Trophoblast cell (in vitro differentiated cells and primary cell): Measurements from ENCODE around the gene FGFBP3.

Experiments used
- DNase-seq, 2 donors: peaks; one replicate each; pipeline ENCODE4 v3.0.0-alpha.2; 2016
- H2AFZ ChIP-seq: 2 replicates; pipeline ENCODE4 v1.6.1; 2013; ENCODE audit warnings: low read length, moderate library complexity, mild to moderate bottlenecking; ENCODE audit not compliant: insufficient read depth, poor library complexity
- H2AK5ac ChIP-seq: 2 replicates; pipeline ENCODE4 v1.6.1; 2013; ENCODE audit warnings: mild to moderate bottlenecking, low read length
- H2BK120ac ChIP-seq: 2 replicates; pipeline ENCODE4 v1.6.1; 2013; ENCODE audit warnings: low read length, mild to moderate bottlenecking, moderate library complexity; ENCODE audit not compliant: insufficient read depth, poor library complexity
- H2BK12ac ChIP-seq: 2 replicates; pipeline ENCODE4 v1.6.1; 2013; ENCODE audit warnings: mild to moderate bottlenecking, low read length, moderate library complexity
- H2BK5ac ChIP-seq: 2 replicates; pipeline ENCODE4 v1.6.1; 2013; ENCODE audit warnings: low read length, low read depth, moderate library complexity, mild to moderate bottlenecking; ENCODE audit not compliant: poor library complexity
- H3K14ac ChIP-seq: 2 replicates; pipeline ENCODE4 v1.6.1; 2013; ENCODE audit warnings: mild to moderate bottlenecking, low read length
- H3K18ac ChIP-seq: 2 replicates; pipeline ENCODE4 v1.6.1; 2013; ENCODE audit warnings: mild to moderate bottlenecking, low read length
- H3K23ac ChIP-seq: 2 replicates; pipeline ENCODE4 v1.6.1; 2013; ENCODE audit warnings: low read length
- H3K27ac ChIP-seq: 2 replicates; pipeline ENCODE4 v1.5.1; 2013; ENCODE audit warnings: low read depth, mild to moderate bottlenecking, inconsistent platforms, low read length, moderate library complexity
- H3K27me3 ChIP-seq: 2 replicates; pipeline ENCODE4 v1.6.1; 2013; ENCODE audit warnings: inconsistent platforms, mild to moderate bottlenecking, low read length, moderate library complexity; ENCODE audit not compliant: insufficient read depth
- H3K36me3 ChIP-seq, 2 experiments: 1 replicate in 1 of 2; 2 replicates in 1 of 2; pipeline ENCODE4 v1.6.1; 2013; ENCODE audit warnings: low read length in 2 of 2, mild to moderate bottlenecking in 2 of 2, moderate library complexity in 1 of 2; ENCODE audit not compliant: insufficient read depth in 2 of 2, control insufficient read depth in 1 of 2
- H3K4ac ChIP-seq: 2 replicates; pipeline ENCODE4 v1.6.1; 2013; ENCODE audit warnings: low read depth, mild to moderate bottlenecking, low read length, moderate library complexity
- H3K4me1 ChIP-seq, 2 experiments: 1 replicate in 1 of 2; 2 replicates in 1 of 2; pipeline ENCODE4 v1.6.1; 2013; ENCODE audit warnings: low read length in 2 of 2, mild to moderate bottlenecking in 2 of 2, moderate library complexity in 1 of 2; ENCODE audit not compliant: insufficient read depth in 2 of 2, control insufficient read depth in 1 of 2
- H3K4me2 ChIP-seq: 2 replicates; pipeline ENCODE4 v1.6.1; 2013; ENCODE audit warnings: inconsistent platforms, mild to moderate bottlenecking, low read length, moderate library complexity
- H3K4me3 ChIP-seq: 2 replicates; pipeline ENCODE4 v1.5.1; 2013; ENCODE audit warnings: mild to moderate bottlenecking, low read depth, low read length, inconsistent platforms
- H3K79me1 ChIP-seq: one replicate; pipeline ENCODE4 v1.6.1; 2013; ENCODE audit warnings: low read length
- H3K79me2 ChIP-seq: 2 replicates; pipeline ENCODE4 v1.6.1; 2013; ENCODE audit warnings: low read length, mild to moderate bottlenecking; ENCODE audit not compliant: control insufficient read depth, insufficient read depth, poor library complexity
- H3K9ac ChIP-seq: 2 replicates; pipeline ENCODE4 v1.6.1; 2013; ENCODE audit warnings: mild to moderate bottlenecking, low read length
- H3K9me3 ChIP-seq: 2 replicates; pipeline ENCODE4 v1.6.1; 2013; ENCODE audit warnings: low read depth, mild to moderate bottlenecking, control low read depth, inconsistent platforms, low read length; ENCODE audit not compliant: insufficient read depth
- H4K12ac ChIP-seq: 2 replicates; pipeline ENCODE4 v1.6.1; 2013; ENCODE audit warnings: low read depth, mild to moderate bottlenecking, low read length, moderate library complexity
- H4K8ac ChIP-seq: 2 replicates; pipeline ENCODE4 v1.6.1; 2013; ENCODE audit warnings: low read depth, mild to moderate bottlenecking, low read length, moderate library complexity
- H4K91ac ChIP-seq: one replicate; pipeline ENCODE4 v1.6.1; 2013; ENCODE audit warnings: low read depth, mild to moderate bottlenecking, low read length, moderate library complexity
- WGBS: extraction: QIAGEN DNeasy Blood & Tissue Kit; methylation state at CpG from one replicate; pipeline ENCODE4 v1.1.7; 2013; ENCODE audit warnings: missing lambda C conversion rate; ENCODE audit not compliant: insufficient read length, insufficient coverage; ENCODE audit errors: extremely low coverage; 5-methylcytosine and 5-hydroxymethylcytosine counted together

The FGFBP3 gene

DNA sequence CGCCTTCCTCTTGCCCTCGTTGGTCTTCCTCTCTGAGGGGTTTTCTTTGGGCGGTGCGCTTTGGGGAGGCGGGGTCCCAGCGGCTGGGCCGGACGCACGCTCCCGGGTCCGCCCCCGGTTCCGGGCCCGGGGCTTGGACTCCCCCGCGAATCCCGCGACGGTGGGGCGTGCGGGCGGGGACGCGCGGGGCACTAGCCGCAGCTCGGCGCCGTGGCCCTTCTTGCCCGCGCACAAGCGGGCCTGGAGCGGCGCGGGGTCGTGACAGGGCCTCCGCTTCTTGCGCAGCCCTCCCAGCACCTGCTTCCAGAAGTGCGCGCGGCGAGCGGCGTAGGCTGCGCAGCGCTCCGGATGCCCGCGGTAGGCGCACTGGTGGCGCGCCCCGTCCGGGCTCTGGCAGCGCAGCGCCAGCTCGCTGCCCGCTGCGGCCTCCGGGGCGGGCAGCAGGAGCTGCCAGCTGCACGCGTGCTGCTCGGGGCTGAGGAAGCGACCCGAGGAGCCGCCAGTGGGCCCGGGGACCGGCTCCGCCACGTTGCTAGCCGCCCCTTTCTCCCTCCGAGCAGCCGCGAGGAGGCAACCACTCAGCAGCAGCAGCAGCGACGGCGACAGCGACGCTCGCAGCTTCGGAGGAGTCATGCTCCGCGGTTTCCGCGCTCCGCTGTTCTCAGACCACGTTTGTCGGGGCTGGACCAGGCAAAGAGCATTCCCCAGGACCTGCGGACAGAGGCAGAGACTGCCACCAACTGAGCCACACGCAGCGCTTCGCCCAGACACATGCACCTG, 759 bp downstream of the FGFBP3 start:
- no peak overlapping the region for H2AK5ac ChIP-seq
- no peaks in the 10 kb centered on the region for H3K9me3 ChIP-seq
- H4K91ac ChIP-seq, result peak overlapping the region; percentile 30
- H3K4ac ChIP-seq, result peak overlapping the region; percentile 19
- peak overlapping the region; percentile 85 for H3K9ac ChIP-seq
- peaks cover 6 to 7% of the 10 kb centered on the region in 2 experiments for H3K4me1 ChIP-seq
- no CpG with 5 or more reads among the region's 93 CpGs for WGBS
- no peaks in the 10 kb centered on the region for H3K27me3 ChIP-seq
- peaks cover 5% of the 10 kb centered on the region for H3K79me2 ChIP-seq
- no peak overlapping the region for H2BK5ac ChIP-seq
- H3K23ac ChIP-seq, result no peak overlapping the region
- H3K4me3 ChIP-seq, result peak overlapping the region; percentile 90
- peak overlapping the region; percentile 49 for H3K14ac ChIP-seq
- H4K8ac ChIP-seq, result peak overlapping the region; percentile 49
- H2AFZ ChIP-seq, result peak overlapping the region; percentile 66
- H3K4me2 ChIP-seq, result peak overlapping the region; percentile 77
- no peak overlapping the region for H2BK120ac ChIP-seq
- DNase-seq, result peak; percentile 75 to 86
- H3K18ac ChIP-seq, result peak overlapping the region; percentile 47
- no peak overlapping the region for H2BK12ac ChIP-seq
- H4K12ac ChIP-seq, result peak overlapping the region; percentile 45
- H3K36me3 ChIP-seq, result peaks cover 1 to 2% of the 10 kb centered on the region in 2 experiments
- peaks cover 9% of the 10 kb centered on the region for H3K79me1 ChIP-seq
- H3K27ac ChIP-seq, result peak overlapping the region; percentile 43

DNA sequence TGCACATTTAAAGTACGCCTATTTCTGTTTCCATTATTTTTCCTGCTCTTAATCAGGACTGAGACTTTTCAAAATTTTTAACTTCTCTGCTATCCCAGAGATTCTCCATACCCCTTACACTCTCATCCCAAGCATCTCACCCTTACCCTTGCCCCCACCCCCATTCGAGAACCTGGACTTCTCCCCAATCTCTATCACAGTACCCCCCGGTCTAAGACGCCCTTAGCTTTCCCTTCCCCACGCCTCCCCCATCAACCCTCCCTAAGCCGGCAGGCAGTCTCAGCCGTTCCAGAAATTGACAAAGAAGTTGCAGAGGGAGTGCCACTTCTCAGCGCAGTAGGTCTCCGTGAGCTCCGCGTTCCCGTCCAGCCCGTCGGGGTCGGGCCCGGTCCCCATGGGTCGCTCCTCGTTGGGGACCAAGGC, 1.4 kb downstream of the FGFBP3 start:
- Histone ChIP-seq H2BK120ac (no peak overlapping the region), H4K8ac (peak overlapping the region; percentile 49), H3K27me3 (no peaks in the 10 kb centered on the region), H3K79me1 (peaks cover 9% of the 10 kb centered on the region), H2BK12ac (no peak overlapping the region), H3K4me1 (peaks cover 6 to 7% of the 10 kb centered on the region in 2 experiments), H3K18ac (no peak overlapping the region), H3K4me2 (peak overlapping the region; percentile 77), H3K79me2 (peaks cover 5% of the 10 kb centered on the region), H3K9ac (peak overlapping the region; percentile 3), H3K4ac (peak overlapping the region; percentile 19), H3K14ac (peak overlapping the region; percentile 49), H4K12ac (peak overlapping the region; percentile 45), H3K36me3 (peaks cover 1 to 2% of the 10 kb centered on the region in 2 experiments), H2AK5ac (no peak overlapping the region), H4K91ac (peak overlapping the region; percentile 9), H3K23ac (no peak overlapping the region), H2AFZ (peak overlapping the region; percentile 66), H3K27ac (no peak overlapping the region), H3K4me3 (peak overlapping the region; percentile 90), H3K9me3 (no peaks in the 10 kb centered on the region), H2BK5ac (no peak overlapping the region)
- WGBS, result no CpG with 5 or more reads among the region's 18 CpGs
- DNase-seq, result no peak

- Histone ChIP-seq H3K9ac (no peak overlapping the region), H3K18ac (no peak overlapping the region), H2BK120ac (no peak overlapping the region), H4K91ac (no peak overlapping the region), H3K4me3 (no peak overlapping the region), H3K4me1 (peaks cover 6 to 7% of the 10 kb centered on the region in 2 experiments), H3K4ac (no peak overlapping the region), H4K12ac (no peak overlapping the region), H3K36me3 (peaks cover 1 to 2% of the 10 kb centered on the region in 2 experiments), H3K4me2 (peak overlapping the region; percentile 77), H3K9me3 (no peaks in the 10 kb centered on the region), H2AK5ac (no peak overlapping the region), H3K79me1 (peaks cover 9% of the 10 kb centered on the region), H3K27me3 (no peaks in the 10 kb centered on the region), H3K27ac (no peak overlapping the region), H2BK5ac (no peak overlapping the region), H3K23ac (no peak overlapping the region), H3K14ac (no peak overlapping the region), H3K79me2 (peaks cover 5% of the 10 kb centered on the region), H2BK12ac (no peak overlapping the region), H4K8ac (no peak overlapping the region), H2AFZ (no peak overlapping the region)
- peak; percentile 18 to 25 for DNase-seq
- no CpG with 5 or more reads among the region's 5 CpGs for WGBS
Measured at GRCh38 chr10:91907033-91907594, 2.2 kb downstream of the FGFBP3 start.

- Histone ChIP-seq H3K9me3 (no peaks in the 10 kb centered on the region), H2AFZ (no peak overlapping the region), H3K18ac (no peak overlapping the region), H3K14ac (no peak overlapping the region), H3K4me2 (no peak overlapping the region), H3K79me1 (peaks cover 3% of the 10 kb centered on the region), H3K79me2 (no peaks in the 10 kb centered on the region), H3K27me3 (no peaks in the 10 kb centered on the region), H4K12ac (no peak overlapping the region), H4K8ac (no peak overlapping the region), H3K36me3 (no peaks in the 10 kb centered on the region), H3K4ac (no peak overlapping the region), H2BK5ac (no peak overlapping the region), H3K4me3 (no peak overlapping the region), H3K23ac (no peak overlapping the region), H2BK12ac (no peak overlapping the region), H4K91ac (no peak overlapping the region), H2AK5ac (no peak overlapping the region), H3K9ac (no peak overlapping the region), H3K27ac (peak overlapping the region; percentile 26), H3K4me1 (peaks cover under 1% of the 10 kb centered on the region in 2 experiments), H2BK120ac (no peak overlapping the region)
- no CpG with 5 or more reads among the region's 2 CpGs for WGBS
- DNase-seq, result peak; percentile 54 to 83
Measured at GRCh38 chr10:91901784-91902677, 7.3 kb downstream of the FGFBP3 start.
